ENCODE data around the gene BEGAIN. TPM values are rescaled to one million over a fixed set of nuclear protein-coding genes. Genes with fewer than 3 reads are reported as not detected.

The BEGAIN gene
- total RNA-seq, 4 donors from 2014 or later: 0.51 to 1.8 TPM; not detected in 2

GRCh38 chr14:100543471-100544455 is 43.5 kb downstream of the BEGAIN start:
- no peak for TF ChIP-seq CTCF (IDR thresholded peaks at IDR 0.05; ENCODE audit: low read depth)

- no peak for TF ChIP-seq CTCF (IDR thresholded peaks at IDR 0.05; ENCODE audit: low read depth)
These were observed 44.5 kb downstream of the BEGAIN start for GRCh38 chr14:100542619-100543205.

GRCh38 chr14:100541621-100542560 is 45.3 kb downstream of the BEGAIN start:
- TF ChIP-seq CTCF (IDR thresholded peaks at IDR 0.05; ENCODE audit: low read depth): no peak

GRCh38 chr14:100540926-100541620 is 46.1 kb downstream of the BEGAIN start:
- TF ChIP-seq CTCF (IDR thresholded peaks at IDR 0.05; ENCODE audit: low read depth): no peak

- TF ChIP-seq CTCF (IDR thresholded peaks at IDR 0.05; ENCODE audit: low read depth): no peak
These were observed 46.9 kb downstream of the BEGAIN start for GRCh38 chr14:100540141-100540925.

GRCh38 chr14:100539766-100540140 is 47.5 kb downstream of the BEGAIN start:
- TF ChIP-seq CTCF (IDR thresholded peaks at IDR 0.05; ENCODE audit: low read depth): no peak

Measured in subcutaneous adipose tissue (tissue), 4 donors.